ENCODE data around the gene DNM1L.

DNA sequence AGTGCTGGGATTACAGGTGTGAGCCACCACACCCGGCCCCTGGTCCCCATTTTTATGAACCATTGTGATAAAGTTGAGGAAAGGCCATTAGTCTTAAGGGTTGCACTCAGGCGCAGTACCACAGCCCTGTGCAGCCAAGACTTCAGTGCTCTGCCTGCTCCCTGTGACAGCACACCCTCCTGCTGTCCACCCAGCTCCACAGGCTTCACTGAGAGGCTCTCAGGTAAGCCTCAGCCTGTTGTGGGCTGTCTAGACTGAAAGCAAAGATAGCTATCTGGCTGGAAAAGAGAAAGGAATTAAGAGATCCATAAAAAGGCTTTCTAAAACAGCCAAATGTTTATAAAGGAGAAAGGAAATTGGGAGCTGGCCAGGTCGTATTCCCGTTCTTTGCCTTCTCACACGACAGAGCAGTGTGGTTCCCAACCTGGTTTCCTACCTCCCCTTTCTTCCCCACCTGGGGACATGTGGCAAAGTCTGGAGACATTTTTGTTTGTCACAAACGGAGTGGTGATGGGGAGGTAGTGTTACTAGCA lies 19.1 kb upstream of the DNM1L start:
- TF ChIP-seq EZH2phosphoT487 (IDR thresholded peaks at IDR 0.05; ENCODE audit: low read depth), result no peak
- TF ChIP-seq, protein P1, sequence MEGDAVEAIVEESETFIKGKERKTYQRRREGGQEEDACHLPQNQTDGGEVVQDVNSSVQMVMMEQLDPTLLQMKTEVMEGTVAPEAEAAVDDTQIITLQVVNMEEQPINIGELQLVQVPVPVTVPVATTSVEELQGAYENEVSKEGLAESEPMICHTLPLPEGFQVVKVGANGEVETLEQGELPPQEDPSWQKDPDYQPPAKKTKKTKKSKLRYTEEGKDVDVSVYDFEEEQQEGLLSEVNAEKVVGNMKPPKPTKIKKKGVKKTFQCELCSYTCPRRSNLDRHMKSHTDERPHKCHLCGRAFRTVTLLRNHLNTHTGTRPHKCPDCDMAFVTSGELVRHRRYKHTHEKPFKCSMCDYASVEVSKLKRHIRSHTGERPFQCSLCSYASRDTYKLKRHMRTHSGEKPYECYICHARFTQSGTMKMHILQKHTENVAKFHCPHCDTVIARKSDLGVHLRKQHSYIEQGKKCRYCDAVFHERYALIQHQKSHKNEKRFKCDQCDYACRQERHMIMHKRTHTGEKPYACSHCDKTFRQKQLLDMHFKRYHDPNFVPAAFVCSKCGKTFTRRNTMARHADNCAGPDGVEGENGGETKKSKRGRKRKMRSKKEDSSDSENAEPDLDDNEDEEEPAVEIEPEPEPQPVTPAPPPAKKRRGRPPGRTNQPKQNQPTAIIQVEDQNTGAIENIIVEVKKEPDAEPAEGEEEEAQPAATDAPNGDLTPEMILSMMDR (IDR thresholded peaks at IDR 0.05; ENCODE audit: low read depth, low read length), result no peak
